ENCODE data around the gene PHACTR3. TPM values are rescaled to one million over a fixed set of nuclear protein-coding genes. Genes with fewer than 3 reads are reported as not detected.

PHACTR3 gene
- total RNA-seq, 1 donor from 2014 or later: 2.1 TPM

GRCh38 chr20:59792300-59792699 lies 188.0 kb downstream of the PHACTR3 start:
- no peaks in the 10 kb centered on the region for H3K36me3 Mint-ChIP-seq
- peaks cover 32% of the 10 kb centered on the region for H3K27me3 Mint-ChIP-seq
- peaks cover 9% of the 10 kb centered on the region for H3K9me3 Mint-ChIP-seq
- no peak for TF ChIP-seq CTCF (conservative IDR thresholded peaks at IDR 0.05)
- DNase-seq (ENCODE audit: extremely low spot score, unreplicated experiment): no peak
- peaks cover 18% of the 10 kb centered on the region for H3K4me1 Mint-ChIP-seq (ENCODE audit: unreplicated experiment)
- H3K4me3 Mint-ChIP-seq: no peak overlapping the region
- H3K27ac Mint-ChIP-seq: no peak overlapping the region

GRCh38 chr20:59794555-59794954 lies 190.2 kb downstream of the PHACTR3 start:
- peaks cover 3% of the 10 kb centered on the region for H3K4me1 Mint-ChIP-seq (ENCODE audit: unreplicated experiment)
- no peaks in the 10 kb centered on the region for H3K36me3 Mint-ChIP-seq
- no peak overlapping the region for H3K4me3 Mint-ChIP-seq
- TF ChIP-seq CTCF (conservative IDR thresholded peaks at IDR 0.05): no peak
- H3K27me3 Mint-ChIP-seq: peaks cover 16% of the 10 kb centered on the region
- H3K9me3 Mint-ChIP-seq: peaks cover 3% of the 10 kb centered on the region
- no peak overlapping the region for H3K27ac Mint-ChIP-seq
- no peak for DNase-seq (ENCODE audit: extremely low spot score, unreplicated experiment)

GRCh38 chr20:59800309-59800708 lies 196.0 kb downstream of the PHACTR3 start:
- H3K9me3 Mint-ChIP-seq: peaks cover 6% of the 10 kb centered on the region

GRCh38 chr20:59802018-59802417 lies 197.7 kb downstream of the PHACTR3 start:
- Mint-ChIP-seq H3K4me1 (ENCODE audit: unreplicated experiment) (peaks cover 9% of the 10 kb centered on the region), H3K27ac (no peak overlapping the region), H3K4me3 (no peak overlapping the region), H3K9me3 (peaks cover 6% of the 10 kb centered on the region), H3K27me3 (peaks cover 17% of the 10 kb centered on the region), H3K36me3 (no peaks in the 10 kb centered on the region)
- TF ChIP-seq CTCF (conservative IDR thresholded peaks at IDR 0.05): no peak
- no peak for DNase-seq (ENCODE audit: extremely low spot score, unreplicated experiment)

More at GRCh38 chr20:59800309-59800708, 196.0 kb downstream of the PHACTR3 start:
- peaks cover 9% of the 10 kb centered on the region for H3K4me1 Mint-ChIP-seq (ENCODE audit: unreplicated experiment)
- TF ChIP-seq CTCF (conservative IDR thresholded peaks at IDR 0.05): no peak
- no peak overlapping the region for H3K4me3 Mint-ChIP-seq
- H3K27me3 Mint-ChIP-seq: peaks cover 15% of the 10 kb centered on the region
- DNase-seq (ENCODE audit: extremely low spot score, unreplicated experiment): no peak
- H3K27ac Mint-ChIP-seq: no peak overlapping the region
- no peaks in the 10 kb centered on the region for H3K36me3 Mint-ChIP-seq

- peaks cover 6% of the 10 kb centered on the region for H3K9me3 Mint-ChIP-seq
- no peak for DNase-seq (ENCODE audit: extremely low spot score, unreplicated experiment)
- no peaks in the 10 kb centered on the region for H3K36me3 Mint-ChIP-seq
Measured at GRCh38 chr20:59802471-59803221, 198.3 kb downstream of the PHACTR3 start.

More at GRCh38 chr20:59802471-59803221, 198.3 kb downstream of the PHACTR3 start:
- Mint-ChIP-seq H3K4me3 (no peak overlapping the region), H3K27ac (no peak overlapping the region), H3K27me3 (peaks cover 17% of the 10 kb centered on the region), H3K4me1 (ENCODE audit: unreplicated experiment) (peaks cover 9% of the 10 kb centered on the region)
- TF ChIP-seq CTCF (conservative IDR thresholded peaks at IDR 0.05): no peak
